GM21723 (cell line): ENCODE results near the gene C16orf92.
A peak's percentile ranks its signal among the peaks of the same experiment; 100 is the strongest.
"Not testable (repeated sequence)": the region's sequence is repeated elsewhere in the genome, so short reads cannot be mapped to it uniquely, and the experiment has no call there.

Experiments
- ATAC-seq: cut with Tn5 transposase; IDR thresholded peaks from one replicate; pipeline ENCODE4 v1.9.1; 2021; ENCODE audit warnings: mild to moderate bottlenecking, moderate library complexity; ENCODE audit not compliant: unreplicated experiment

C16orf92 gene

GRCh38 chr16:30023586-30023985 lies 588 bp downstream of the C16orf92 start:
- ATAC-seq, result no peak

GRCh38 chr16:30024451-30024850 lies 1.5 kb downstream of the C16orf92 start:
- no peak for ATAC-seq

GRCh38 chr16:30025156-30025555 lies 2.2 kb downstream of the C16orf92 start:
- no peak for ATAC-seq

GRCh38 chr16:30025574-30025973 lies 2.6 kb downstream of the C16orf92 start:
- ATAC-seq, result no peak

- ATAC-seq, result no peak
Measured at GRCh38 chr16:30026449-30026848, 3.5 kb downstream of the C16orf92 start.

GRCh38 chr16:30027588-30028437 lies 4.8 kb downstream of the C16orf92 start:
- no peak for ATAC-seq

- ATAC-seq, result no peak
Measured at GRCh38 chr16:30028438-30029076, 5.6 kb downstream of the C16orf92 start.

- ATAC-seq, result no peak
Measured at GRCh38 chr16:30030011-30030685, 7.2 kb downstream of the C16orf92 start.

GRCh38 chr16:30030841-30031413 lies 7.9 kb downstream of the C16orf92 start, which contains the start of gene TLCD3B:
Gene TLCD3B (minus strand): TSS chr16:30031271. CDS start chr16:30030527, 744 bp downstream.
- ATAC-seq, result no peak

GRCh38 chr16:30031477-30031918 lies 8.5 kb downstream of the C16orf92 start:
- ATAC-seq, result no peak

- no peak for ATAC-seq
Measured at GRCh38 chr16:30032083-30032819, 9.3 kb downstream of the C16orf92 start.

- ATAC-seq, result no peak
Measured at GRCh38 chr16:30033270-30033669, 10.3 kb downstream of the C16orf92 start.

- ATAC-seq, result no peak
Measured at GRCh38 chr16:30040221-30040620, 17.2 kb downstream of the C16orf92 start.

GRCh38 chr16:30040690-30041089 lies 17.7 kb downstream of the C16orf92 start:
- not testable (repeated sequence) for ATAC-seq

GRCh38 chr16:30041841-30042240 lies 18.8 kb downstream of the C16orf92 start:
- no peak for ATAC-seq

- ATAC-seq, result no peak
Measured at GRCh38 chr16:30046178-30046577, 23.2 kb downstream of the C16orf92 start.

GRCh38 chr16:30046588-30046987 lies 23.6 kb downstream of the C16orf92 start:
- no peak for ATAC-seq

GRCh38 chr16:30049871-30050270 lies 26.9 kb downstream of the C16orf92 start:
- ATAC-seq, result no peak

- no peak for ATAC-seq
Measured at GRCh38 chr16:30051518-30051917, 28.5 kb downstream of the C16orf92 start.

- peak; percentile 67 for ATAC-seq
Measured at GRCh38 chr16:30052671-30053372, 29.8 kb downstream of the C16orf92 start.
